HG03457 (cell line): ENCODE measurements around the gene CABLES1.
A peak's percentile ranks its signal among the peaks of the same experiment; 100 is the strongest.

Experiments
- ATAC-seq: cut with Tn5 transposase; IDR thresholded peaks from one replicate; pipeline ENCODE4 v1.9.1; 2021; ENCODE audit warnings: moderate number of reproducible peaks; ENCODE audit not compliant: unreplicated experiment

Gene CABLES1

GRCh38 chr18:23238651-23239349 is 103.5 kb downstream of the CABLES1 start:
- no peak for ATAC-seq

GRCh38 chr18:23239350-23239692 is 104.0 kb downstream of the CABLES1 start:
- ATAC-seq: no peak

- ATAC-seq: no peak
Observed at GRCh38 chr18:23239885-23240608, 104.8 kb downstream of the CABLES1 start.

GRCh38 chr18:23240609-23240930 is 105.3 kb downstream of the CABLES1 start:
- ATAC-seq: no peak

GRCh38 chr18:23241833-23242496 is 106.7 kb downstream of the CABLES1 start:
- peak; percentile 70 for ATAC-seq

- ATAC-seq: no peak
Observed at GRCh38 chr18:23243178-23243577, 107.9 kb downstream of the CABLES1 start.

GRCh38 chr18:23243816-23244215 is 108.5 kb downstream of the CABLES1 start:
- ATAC-seq: no peak

GRCh38 chr18:23244401-23244800 is 109.1 kb downstream of the CABLES1 start:
- no peak for ATAC-seq

GRCh38 chr18:23245461-23245860 is 110.2 kb downstream of the CABLES1 start:
- no peak for ATAC-seq

- ATAC-seq: no peak
Observed at GRCh38 chr18:23247331-23247730, 112.0 kb downstream of the CABLES1 start.

- ATAC-seq: no peak
Observed at GRCh38 chr18:23247896-23248295, 112.6 kb downstream of the CABLES1 start.

- no peak for ATAC-seq
Observed at GRCh38 chr18:23248826-23249225, 113.5 kb downstream of the CABLES1 start.

- no peak for ATAC-seq
Observed at GRCh38 chr18:23249348-23249747, 114.1 kb downstream of the CABLES1 start.

- no peak for ATAC-seq
Observed at GRCh38 chr18:23250893-23251656, 115.8 kb downstream of the CABLES1 start.

- no peak for ATAC-seq
Observed at GRCh38 chr18:23253630-23254029, 118.3 kb downstream of the CABLES1 start.

- no peak for ATAC-seq
Observed at GRCh38 chr18:23257137-23257536, 121.9 kb downstream of the CABLES1 start.

- no peak for ATAC-seq
Observed at GRCh38 chr18:23257686-23258565, 122.6 kb downstream of the CABLES1 start.

GRCh38 chr18:23258566-23259469 is 123.5 kb downstream of the CABLES1 start:
- no peak for ATAC-seq
